CD4-positive, alpha-beta T cell treated with Interleukin-15 for 1 hour (primary cell): ENCODE data around the gene ZG16.
A peak's percentile ranks its signal among the peaks of the same experiment; 100 is the strongest.
"Not testable (repeated sequence)": the region's sequence is repeated elsewhere in the genome, so short reads cannot be mapped to it uniquely, and the experiment has no call there.

ENCODE experiments used
- DNase-seq: peaks from one replicate; pipeline ENCODE4 v3.0.0-alpha.2; 2020

Gene ZG16

GRCh38 chr16:29753516-29753915, 24.5 kb upstream of the ZG16 start:
- DNase-seq = no peak

- peak; percentile 49 for DNase-seq
These were observed 21.4 kb upstream of the ZG16 start for GRCh38 chr16:29756654-29757053.

- not testable (repeated sequence) for DNase-seq
These were observed 21.0 kb upstream of the ZG16 start for GRCh38 chr16:29757086-29757485.

GRCh38 chr16:29757950-29758466, 20.0 kb upstream of the ZG16 start:
- DNase-seq = no peak

- DNase-seq = no peak
These were observed 17.3 kb upstream of the ZG16 start for GRCh38 chr16:29760567-29761279.

GRCh38 chr16:29761280-29761651, 16.8 kb upstream of the ZG16 start:
- not testable (repeated sequence) for DNase-seq

- DNase-seq = no peak
These were observed 16.2 kb upstream of the ZG16 start for GRCh38 chr16:29761882-29762281.

GRCh38 chr16:29763326-29763725, 14.7 kb upstream of the ZG16 start:
- DNase-seq = no peak

- no peak for DNase-seq
These were observed 12.7 kb upstream of the ZG16 start for GRCh38 chr16:29765167-29766032.

GRCh38 chr16:29766571-29766970, 11.5 kb upstream of the ZG16 start:
- DNase-seq = no peak

GRCh38 chr16:29767062-29767461, 11.0 kb upstream of the ZG16 start:
- no peak for DNase-seq

- DNase-seq = no peak
These were observed 8.5 kb upstream of the ZG16 start for GRCh38 chr16:29769507-29769906.

- no peak for DNase-seq
These were observed 7.7 kb upstream of the ZG16 start for GRCh38 chr16:29770250-29770929.

GRCh38 chr16:29772330-29772729, 5.7 kb upstream of the ZG16 start:
- not testable (repeated sequence) for DNase-seq

GRCh38 chr16:29774730-29775129, 3.3 kb upstream of the ZG16 start:
- DNase-seq = no peak

- no peak for DNase-seq
These were observed 2.2 kb upstream of the ZG16 start for GRCh38 chr16:29775742-29776408.

- no peak for DNase-seq
These were observed 1.4 kb downstream of the ZG16 start for GRCh38 chr16:29779474-29779873.

GRCh38 chr16:29783094-29783953, 5.3 kb downstream of the ZG16 start:
- DNase-seq = not testable (repeated sequence)

GRCh38 chr16:29784157-29784556, 6.1 kb downstream of the ZG16 start:
- DNase-seq = no peak

- peak; percentile 78 for DNase-seq
These were observed 6.9 kb downstream of the ZG16 start for GRCh38 chr16:29784901-29785500.

- not testable (repeated sequence) for DNase-seq
These were observed 9.1 kb downstream of the ZG16 start for GRCh38 chr16:29787155-29787554.
